SH-SY5Y (cell line): ENCODE results near the gene PTH2.

Experiments used
- GATA2 ChIP-seq: IDR thresholded peaks from 2 replicates; pipeline ENCODE4 v1.6.1; 2011; ENCODE audit warnings: mild to moderate bottlenecking, low read depth, low read length
- GATA3 ChIP-seq: IDR thresholded peaks from 2 replicates; pipeline ENCODE4 v1.6.1; 2011; ENCODE audit warnings: low read depth, mild to moderate bottlenecking, low read length, moderate library complexity

- TF ChIP-seq GATA2 (no peak), GATA3 (no peak)
Measured at GRCh38 chr19:49463960-49464740, 40.9 kb upstream of the PTH2 start.
